Measurements from ENCODE around the gene DGCR2.

The DGCR2 gene

GRCh38 chr22:19130959-19131684, 8.9 kb upstream of the DGCR2 start, which contains the start of gene TSSK2:
TSS of gene TSSK2 (plus strand) at chr22:19131308. CDS start at chr22:19131400, 92 bp downstream.
- no peak for TF ChIP-seq CTCF (IDR thresholded peaks at IDR 0.05; ENCODE audit: unreplicated experiment in 3 of 3)
- H3K36me3 Mint-ChIP-seq (ENCODE audit: low read depth): peaks cover 22% of the 10 kb centered on the region
- no peak within 1 kb of the TSS for H3K27ac Mint-ChIP-seq
- peaks cover 3% of the 10 kb centered on the region for H3K27me3 Mint-ChIP-seq (ENCODE audit: low read depth)
- H3K4me3 Mint-ChIP-seq: no peak within 1 kb of the TSS
- no peaks in the 10 kb centered on the region for H3K4me1 Mint-ChIP-seq
- H3K9me3 Mint-ChIP-seq: no peaks in the 10 kb centered on the region

- Mint-ChIP-seq H3K27me3 (ENCODE audit: low read depth) (peaks cover 3% of the 10 kb centered on the region), H3K27ac (no peak overlapping the region), H3K36me3 (ENCODE audit: low read depth) (peaks cover 15% of the 10 kb centered on the region), H3K9me3 (no peaks in the 10 kb centered on the region), H3K4me1 (no peaks in the 10 kb centered on the region), H3K4me3 (no peak overlapping the region)
- no peak for TF ChIP-seq CTCF (IDR thresholded peaks at IDR 0.05; ENCODE audit: unreplicated experiment in 3 of 3)
Measured at GRCh38 chr22:19129871-19130270, 7.7 kb upstream of the DGCR2 start.

DNA sequence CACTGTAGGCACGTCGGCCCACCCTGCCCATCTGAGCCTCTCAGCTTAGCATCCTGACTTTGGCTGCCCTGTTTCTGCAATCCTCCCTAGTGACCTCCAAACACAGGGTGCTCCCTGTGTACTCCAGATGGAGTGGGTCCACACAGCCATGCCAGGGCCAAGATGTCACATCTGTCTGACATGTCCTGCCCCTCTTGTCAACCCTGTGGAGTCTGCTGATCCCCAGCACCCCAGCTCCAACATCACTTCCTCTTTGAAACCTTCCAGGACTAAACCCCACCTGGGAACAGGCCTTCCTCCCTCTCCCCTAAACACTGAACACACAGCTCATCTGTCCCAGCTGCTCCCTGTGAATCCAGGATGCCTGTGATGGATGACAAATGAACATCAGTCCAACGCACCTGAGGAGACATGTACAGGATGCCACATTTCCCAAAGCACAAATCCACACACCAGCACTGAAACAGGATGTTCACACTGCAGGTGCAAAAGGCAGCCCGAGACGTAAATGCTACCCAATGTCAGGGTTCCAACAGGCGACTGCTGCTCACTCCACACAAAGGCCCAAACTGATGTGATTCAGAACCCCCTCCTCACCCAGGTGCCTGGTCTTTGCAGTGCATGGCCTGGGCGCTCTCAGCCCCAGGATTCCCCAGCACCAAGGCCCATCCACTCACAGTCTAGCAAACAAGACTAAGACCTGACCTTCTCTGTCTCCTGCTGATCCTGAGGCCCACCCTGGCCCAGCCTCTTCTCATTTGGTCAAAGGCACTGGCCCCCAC, 6.9 kb upstream of the DGCR2 start:
- no peaks in the 10 kb centered on the region for H3K4me1 Mint-ChIP-seq
- peaks cover 15% of the 10 kb centered on the region for H3K36me3 Mint-ChIP-seq (ENCODE audit: low read depth)
- H3K27ac Mint-ChIP-seq: no peak overlapping the region
- no peak for TF ChIP-seq CTCF (IDR thresholded peaks at IDR 0.05; ENCODE audit: unreplicated experiment in 3 of 3)
- H3K4me3 Mint-ChIP-seq: no peak overlapping the region
- H3K27me3 Mint-ChIP-seq (ENCODE audit: low read depth): peaks cover 3% of the 10 kb centered on the region
- H3K9me3 Mint-ChIP-seq: no peaks in the 10 kb centered on the region

- Mint-ChIP-seq H3K36me3 (ENCODE audit: low read depth) (peaks cover 15% of the 10 kb centered on the region), H3K4me1 (peaks cover 4% of the 10 kb centered on the region), H3K27me3 (ENCODE audit: low read depth) (peaks cover 6% of the 10 kb centered on the region), H3K27ac (no peak overlapping the region), H3K4me3 (no peak overlapping the region), H3K9me3 (no peaks in the 10 kb centered on the region)
- no peak for TF ChIP-seq CTCF (IDR thresholded peaks at IDR 0.05; ENCODE audit: unreplicated experiment in 3 of 3)
Measured at GRCh38 chr22:19128009-19128401, 5.8 kb upstream of the DGCR2 start.

GRCh38 chr22:19127329-19128008, 5.3 kb upstream of the DGCR2 start:
- Mint-ChIP-seq H3K4me1 (peaks cover 8% of the 10 kb centered on the region), H3K27ac (no peak overlapping the region), H3K36me3 (ENCODE audit: low read depth) (peaks cover 13% of the 10 kb centered on the region), H3K4me3 (no peak overlapping the region), H3K9me3 (no peaks in the 10 kb centered on the region), H3K27me3 (ENCODE audit: low read depth) (peaks cover 9% of the 10 kb centered on the region)
- TF ChIP-seq CTCF (IDR thresholded peaks at IDR 0.05; ENCODE audit: unreplicated experiment in 3 of 3): no peak
